Testis (tissue), 3 donors: ENCODE results near the gene FNIP1. TPM values are rescaled to one million over a fixed set of nuclear protein-coding genes. Genes with fewer than 3 reads are reported as not detected.

Experiments used
- DNase-seq: peaks from one replicate; pipeline ENCODE4 v3.0.0-alpha.2; 2019
- H3K27ac ChIP-seq, 2 donors: fragments of 200-600 bp; sonication (generic); one replicate each; pipeline ENCODE4 v1.5.1; 2019
- H3K27me3 ChIP-seq: fragments of 200-600 bp; sonication (generic); one replicate; pipeline ENCODE4 v1.5.1; 2019
- H3K36me3 ChIP-seq: fragments of 200-600 bp; sonication (generic); one replicate; pipeline ENCODE4 v1.5.1; 2017; ENCODE audit warnings: low read depth; ENCODE audit errors: missing control alignments
- H3K4me1 ChIP-seq: fragments of 200-600 bp; sonication (generic); one replicate; pipeline ENCODE4 v1.5.1; 2019
- H3K4me3 ChIP-seq, 2 donors: fragments of 200-600 bp; sonication (generic); one replicate each; pipeline ENCODE4 v1.5.1; 2017 to 2019
- H3K9me3 ChIP-seq: fragments of 200-600 bp; sonication (generic); one replicate; pipeline ENCODE4 v1.5.1; 2017
- POLR2A ChIP-seq: fragments of 450-650 bp; IDR thresholded peaks from one replicate; pipeline ENCODE4 v1.6.1; 2017; ENCODE audit warnings: antibody characterized with exemption, mild to moderate bottlenecking, moderate library complexity
- WGBS, 2 donors: methylation state at CpG; one replicate each; pipeline ENCODE4 v1.1.5; 2018; 5-methylcytosine and 5-hydroxymethylcytosine counted together
- intact Hi-C: fragments of 100-400 bp; cut with DNase I; formaldehyde crosslinking; loops from one replicate; pipeline ENCODE4 v1.15.1; 2023; ENCODE audit warnings: low total_unique reads
- polyA plus RNA-seq: library from polyadenylated mRNA; stranded (reverse); fragments of 350-450 nt; fragmentation: Illumina TruSeq; extraction: RNeasy Lipid Tissue Mini Kit (QIAGEN cat#74804); gene quantifications from one replicate; pipeline ENCODE4 v1.2.3, GENCODE V29; 2014; ENCODE audit warnings: low read depth, low replicate concordance; ENCODE audit not compliant: insufficient read depth
- total RNA-seq, 2 donors: library from RNA; depleted of rRNA; stranded (reverse); fragments of >200 nt; gene quantifications; one replicate each; pipeline ENCODE4 v1.2.3, GENCODE V29; 2016
- TF ChIP-seq, protein P1 (sequence below), 3 experiments: fragments of 450-650 bp in 2 of 3; fragments of 200-600 bp in 1 of 3; sonication (generic) in 1 of 3; IDR thresholded peaks; one replicate each; pipeline ENCODE4 v1.5.1; 2016 to 2019; ENCODE audit warnings: antibody characterized with exemption in 3 of 3, mild to moderate bottlenecking in 2 of 3, moderate library complexity in 1 of 3

FNIP1 gene
- total and polyA plus RNA-seq, 3 donors from 2014 or later: 29.2 to 61.3 (median 60.1) TPM

GRCh38 chr5:131607903-131608540 is 188.8 kb downstream of the FNIP1 start:
- TF ChIP-seq, protein P1, sequence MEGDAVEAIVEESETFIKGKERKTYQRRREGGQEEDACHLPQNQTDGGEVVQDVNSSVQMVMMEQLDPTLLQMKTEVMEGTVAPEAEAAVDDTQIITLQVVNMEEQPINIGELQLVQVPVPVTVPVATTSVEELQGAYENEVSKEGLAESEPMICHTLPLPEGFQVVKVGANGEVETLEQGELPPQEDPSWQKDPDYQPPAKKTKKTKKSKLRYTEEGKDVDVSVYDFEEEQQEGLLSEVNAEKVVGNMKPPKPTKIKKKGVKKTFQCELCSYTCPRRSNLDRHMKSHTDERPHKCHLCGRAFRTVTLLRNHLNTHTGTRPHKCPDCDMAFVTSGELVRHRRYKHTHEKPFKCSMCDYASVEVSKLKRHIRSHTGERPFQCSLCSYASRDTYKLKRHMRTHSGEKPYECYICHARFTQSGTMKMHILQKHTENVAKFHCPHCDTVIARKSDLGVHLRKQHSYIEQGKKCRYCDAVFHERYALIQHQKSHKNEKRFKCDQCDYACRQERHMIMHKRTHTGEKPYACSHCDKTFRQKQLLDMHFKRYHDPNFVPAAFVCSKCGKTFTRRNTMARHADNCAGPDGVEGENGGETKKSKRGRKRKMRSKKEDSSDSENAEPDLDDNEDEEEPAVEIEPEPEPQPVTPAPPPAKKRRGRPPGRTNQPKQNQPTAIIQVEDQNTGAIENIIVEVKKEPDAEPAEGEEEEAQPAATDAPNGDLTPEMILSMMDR (IDR thresholded peaks at IDR 0.05): no peak
- no peak for TF ChIP-seq POLR2A
- DNase-seq: no peak
- H3K4me3 ChIP-seq: no peak overlapping the region
- no peaks in the 10 kb centered on the region for H3K27me3 ChIP-seq
- no peaks in the 10 kb centered on the region for H3K9me3 ChIP-seq
- 39 to 55% methylated on average over 4 of the region's 4 CpGs for WGBS, 2 donors
- no peaks in the 10 kb centered on the region for H3K4me1 ChIP-seq
- intact Hi-C loops: no loop called here
- no peak overlapping the region for H3K27ac ChIP-seq
- no peaks in the 10 kb centered on the region for H3K36me3 ChIP-seq

- H3K27ac ChIP-seq: no peak overlapping the region
- H3K36me3 ChIP-seq: no peaks in the 10 kb centered on the region
- intact Hi-C loops: no loop called here
- H3K27me3 ChIP-seq: no peaks in the 10 kb centered on the region
- WGBS, 2 donors: 85 to 86% methylated on average over 4 of the region's 4 CpGs
- no peak for DNase-seq
- no peak overlapping the region for H3K4me3 ChIP-seq
- H3K4me1 ChIP-seq: no peaks in the 10 kb centered on the region
- H3K9me3 ChIP-seq: no peaks in the 10 kb centered on the region
- TF ChIP-seq, protein P1 (IDR thresholded peaks at IDR 0.05): no peak
- TF ChIP-seq POLR2A: no peak
These were observed 189.4 kb downstream of the FNIP1 start for GRCh38 chr5:131607418-131607817.

DNA sequence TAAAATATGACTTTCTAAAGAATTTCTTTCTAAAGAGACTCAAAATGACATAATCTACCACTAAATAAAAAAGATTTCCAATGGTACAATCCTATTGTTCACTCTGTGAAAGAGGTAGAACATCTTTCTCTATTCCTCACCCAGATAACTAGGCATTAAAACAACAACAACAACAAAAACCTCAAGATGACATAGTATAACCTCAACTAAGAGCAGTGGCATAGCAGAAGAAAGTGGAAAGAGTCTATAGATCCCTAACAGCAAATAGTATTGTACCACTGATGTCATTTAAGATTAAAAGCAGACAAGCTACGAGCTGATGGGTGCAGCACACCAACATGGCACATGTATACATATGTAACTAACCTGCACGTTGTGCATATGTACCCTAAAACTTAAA is 191.7 kb downstream of the FNIP1 start:
- TF ChIP-seq, protein P1 (IDR thresholded peaks at IDR 0.05): no peak
- no peak for TF ChIP-seq POLR2A
- H3K4me3 ChIP-seq: no peak overlapping the region
- intact Hi-C loops: no loop called here
- 89 to 93% methylated on average over 2 of the region's 2 CpGs for WGBS, 2 donors
- no peak overlapping the region for H3K27ac ChIP-seq
- H3K9me3 ChIP-seq: no peaks in the 10 kb centered on the region
- H3K4me1 ChIP-seq: no peaks in the 10 kb centered on the region
- DNase-seq: no peak
- H3K27me3 ChIP-seq: no peaks in the 10 kb centered on the region
- H3K36me3 ChIP-seq: no peaks in the 10 kb centered on the region

GRCh38 chr5:131595088-131596033 is 201.5 kb downstream of the FNIP1 start:
- DNase-seq: no peak
- no peaks in the 10 kb centered on the region for H3K36me3 ChIP-seq
- no peak for TF ChIP-seq POLR2A
- TF ChIP-seq, protein P1 (IDR thresholded peaks at IDR 0.05): no peak
- no peaks in the 10 kb centered on the region for H3K27me3 ChIP-seq
- H3K4me1 ChIP-seq: no peaks in the 10 kb centered on the region
- no peak overlapping the region for H3K27ac ChIP-seq
- WGBS, 2 donors: 92 to 93% methylated on average over 8 of the region's 8 CpGs
- intact Hi-C loops: no loop called here
- no peaks in the 10 kb centered on the region for H3K9me3 ChIP-seq
- H3K4me3 ChIP-seq: no peak overlapping the region
